AG20443 (cell line): ENCODE results near the gene API5.

Experiments used
- DNase-seq: peaks from one replicate; pipeline ENCODE4 v3.0.0; 2012; ENCODE audit warnings: low spot score, mixed read lengths

API5 gene

GRCh38 chr11:43359422-43359818 lies 47.6 kb downstream of the API5 start:
- peak; percentile 45 for DNase-seq

DNA sequence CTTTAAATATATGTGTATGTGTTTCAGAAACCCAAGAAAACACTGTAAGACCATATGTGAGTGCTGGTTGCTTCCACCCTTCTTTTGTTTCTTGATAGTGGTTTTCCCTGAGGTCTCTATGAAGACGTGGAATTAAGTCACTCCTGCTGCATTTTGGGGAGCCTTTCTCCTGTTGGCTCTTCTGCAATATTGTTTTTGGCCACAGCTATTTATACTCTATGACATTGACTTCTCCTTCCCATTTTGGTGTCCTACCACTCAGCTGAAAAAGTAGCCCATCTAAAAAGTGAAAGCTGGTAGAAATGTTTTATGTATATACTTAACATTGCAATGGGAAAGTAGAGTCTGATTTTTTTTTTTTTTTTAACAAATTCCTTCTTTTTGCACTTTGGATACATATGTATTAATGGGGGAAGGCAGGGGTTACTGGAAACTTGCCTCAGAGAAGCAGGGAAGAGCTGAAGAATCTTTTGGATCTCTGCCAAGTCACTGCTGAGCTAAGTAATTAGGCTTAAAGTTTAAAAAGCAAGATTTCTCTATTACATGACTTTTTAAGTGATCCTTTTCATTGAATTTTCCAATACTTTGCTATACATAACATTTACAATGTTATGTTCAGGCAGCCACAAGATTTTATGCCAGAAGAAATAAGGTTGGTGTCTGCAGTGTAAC lies 48.7 kb downstream of the API5 start:
- DNase-seq = no peak

DNA sequence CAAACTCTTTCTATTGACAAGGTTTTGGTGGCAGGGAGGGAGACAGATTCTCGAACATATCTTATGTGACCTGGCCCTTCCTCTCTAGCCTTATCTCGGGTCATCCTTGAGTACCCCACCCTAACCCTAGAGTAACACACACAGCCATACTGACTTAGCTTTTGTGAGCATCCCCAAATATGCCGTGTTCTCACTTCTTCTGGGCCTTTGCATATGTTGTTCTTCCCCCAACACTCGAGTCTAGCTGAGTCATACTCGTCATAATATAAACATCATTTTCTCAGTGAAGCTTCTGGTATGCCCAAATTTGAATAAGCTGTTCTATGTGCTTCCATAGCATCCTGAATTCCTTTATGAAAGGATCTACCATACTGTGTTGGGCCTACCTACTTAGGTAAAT lies 54.9 kb downstream of the API5 start:
- DNase-seq = no peak

- DNase-seq = no peak
Measured at GRCh38 chr11:43367382-43368178, 55.8 kb downstream of the API5 start.

DNA sequence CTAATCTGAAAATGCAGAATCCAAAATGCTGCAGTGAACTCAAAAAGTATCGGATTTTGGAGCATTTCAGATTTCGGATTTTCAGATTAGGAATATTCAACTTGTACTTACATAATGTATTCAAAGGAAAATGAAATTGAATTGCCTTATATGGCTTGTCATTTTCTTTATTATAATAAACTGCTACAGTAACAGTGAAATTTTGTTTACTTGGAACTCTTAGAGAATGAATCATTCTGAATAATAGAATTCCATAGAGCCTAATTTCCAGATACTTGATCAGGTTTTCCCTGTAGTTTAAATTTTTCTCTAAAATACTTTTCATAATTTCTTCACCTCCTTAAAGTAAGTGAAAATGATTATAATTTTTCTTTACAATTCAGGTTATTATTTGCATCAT lies 64.3 kb downstream of the API5 start:
- DNase-seq = no peak

- DNase-seq = peak; percentile 42
Measured at GRCh38 chr11:43376594-43376993, 64.8 kb downstream of the API5 start.

DNA sequence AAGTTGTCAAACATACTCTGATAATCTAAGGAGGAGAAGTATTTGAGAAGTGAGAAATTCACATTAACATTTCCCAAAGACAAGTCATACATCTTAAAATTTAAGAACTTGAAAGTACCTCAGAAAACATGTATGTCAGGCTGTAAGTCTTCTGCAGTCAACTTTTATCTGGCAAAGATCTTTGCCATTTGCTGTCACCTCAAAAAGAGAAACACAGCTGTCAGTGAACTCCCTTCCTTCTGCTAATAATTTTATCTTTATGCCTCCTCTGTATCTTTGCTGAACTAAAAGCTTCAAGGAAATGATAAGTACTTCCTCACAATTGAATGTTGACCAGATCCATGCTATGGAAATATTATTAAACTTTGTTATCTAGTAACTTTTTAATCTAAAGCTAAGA lies 65.6 kb downstream of the API5 start:
- DNase-seq = no peak

DNA sequence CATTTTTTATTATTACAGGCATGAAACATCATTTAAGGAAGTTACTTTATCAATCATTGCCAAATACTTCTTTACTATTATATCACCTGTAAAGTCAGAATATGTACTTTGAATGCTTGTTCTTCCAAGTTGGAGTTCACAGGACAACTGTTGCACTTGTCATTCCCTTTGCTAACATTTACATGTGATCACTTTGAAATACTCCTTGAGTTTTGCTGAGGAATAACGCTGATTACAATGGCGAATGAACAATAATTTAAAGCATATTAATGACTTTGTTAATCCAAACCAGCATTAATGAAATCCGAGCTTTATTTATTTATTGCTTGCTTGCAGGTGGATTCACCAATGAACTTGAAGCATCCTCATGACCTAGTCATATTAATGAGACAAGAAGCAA lies 67.1 kb downstream of the API5 start:
- no peak for DNase-seq

- no peak for DNase-seq
Measured at GRCh38 chr11:43381802-43382201, 70.0 kb downstream of the API5 start.

GRCh38 chr11:43382614-43383013 lies 70.8 kb downstream of the API5 start:
- DNase-seq = no peak

DNA sequence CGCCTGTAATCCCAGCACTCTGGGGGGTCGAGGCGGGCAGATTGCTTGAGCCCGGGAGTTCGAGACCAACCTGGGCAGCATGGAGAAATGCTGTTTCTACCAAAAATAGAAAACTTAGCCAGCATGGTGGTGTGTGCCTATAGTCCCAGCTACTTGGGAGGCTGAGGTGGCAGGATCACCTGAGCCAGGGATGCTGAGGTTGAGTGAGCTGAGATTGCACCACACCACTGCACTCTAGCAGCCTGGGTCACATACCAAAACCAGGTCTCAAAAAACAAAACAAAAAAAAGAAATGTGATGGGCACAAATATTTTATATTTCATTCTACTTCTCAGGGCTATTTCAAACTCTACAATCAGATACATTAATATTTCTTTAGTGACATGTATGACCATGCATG lies 72.6 kb downstream of the API5 start:
- DNase-seq = no peak

DNA sequence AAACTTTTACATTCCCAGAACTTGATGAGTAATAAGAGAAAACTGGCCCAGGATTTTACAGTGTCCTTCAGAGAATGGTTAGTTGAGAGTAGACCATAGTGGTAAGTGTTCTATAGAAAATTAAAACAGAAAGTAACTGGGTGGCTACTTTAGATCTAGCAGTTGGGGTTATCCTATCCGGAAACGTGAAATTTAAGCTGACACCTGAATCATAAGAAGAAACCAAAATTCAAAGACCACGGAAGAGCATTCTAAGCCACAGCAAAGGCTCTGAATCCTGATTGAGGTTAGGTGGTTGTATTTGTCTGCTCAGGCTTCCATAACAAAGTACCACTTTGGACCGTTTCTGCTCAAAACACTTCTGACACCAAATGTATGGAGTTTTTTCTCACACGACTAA lies 80.9 kb downstream of the API5 start:
- no peak for DNase-seq

DNA sequence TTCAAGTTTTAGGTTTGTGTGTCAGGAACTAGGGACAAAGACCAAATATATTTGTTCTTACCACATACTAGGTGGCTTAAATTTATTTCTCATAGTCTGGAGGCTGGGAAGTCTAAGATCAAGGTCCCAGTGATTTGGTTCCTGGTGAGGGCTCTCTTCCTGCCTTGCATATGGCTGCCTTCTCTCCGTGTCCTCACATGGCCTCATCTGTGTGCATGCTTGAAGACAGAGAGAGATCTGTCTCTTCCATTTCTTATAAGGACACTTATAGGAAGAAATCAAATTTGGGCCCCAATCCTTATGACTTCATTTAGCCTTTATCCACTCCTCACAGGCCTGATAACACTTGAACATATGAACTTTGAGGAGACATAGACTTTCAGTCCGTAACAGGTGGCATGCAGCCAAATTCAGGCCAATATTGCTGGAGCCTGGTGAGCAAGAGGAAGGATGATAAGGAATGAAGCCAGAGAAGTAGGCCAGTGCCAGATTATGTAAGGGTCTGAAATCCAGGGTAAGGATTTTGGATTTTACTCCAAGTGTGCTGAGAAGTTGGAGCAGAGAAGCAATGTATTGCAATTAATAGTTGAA lies 82.1 kb downstream of the API5 start:
- no peak for DNase-seq
